ENCODE data around the gene SCLT1. TPM values are rescaled to one million over a fixed set of nuclear protein-coding genes. Genes with fewer than 3 reads are reported as not detected.

The SCLT1 gene
- total RNA-seq, 1 experiment from 2014 or later: 11.3 TPM

DNA sequence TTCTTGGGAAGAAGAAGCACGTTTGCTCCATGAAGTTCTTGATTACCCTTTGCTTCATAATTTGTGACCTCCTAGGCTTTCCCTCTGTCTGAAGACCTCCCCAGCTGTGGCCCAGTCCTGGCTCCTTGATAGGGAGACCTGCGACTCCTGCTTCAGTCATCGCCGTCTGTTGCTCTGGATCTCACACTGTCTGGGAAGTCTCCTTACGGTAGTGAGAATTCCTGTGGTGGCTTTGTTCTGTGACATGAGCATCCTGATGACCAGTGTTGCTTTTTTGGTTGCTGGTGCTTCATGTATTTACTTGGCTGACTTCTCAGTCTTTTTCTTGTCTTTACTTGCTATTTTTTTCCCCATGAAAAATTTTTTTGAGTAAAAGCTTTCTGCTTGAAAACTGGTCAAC, 239.6 kb downstream of the SCLT1 start:
- Mint-ChIP-seq H3K27me3 (ENCODE audit: low read depth) (peaks cover under 1% of the 10 kb centered on the region; the same call in 1 of the 2 replicates), H3K4me3 (no peak overlapping the region), H3K27ac (peak overlapping the region in 2 of 3 experiments; percentile 47 to 93; a peak in 3 of 7 replicates), H3K4me1 (no peaks in the 10 kb centered on the region; a peak in 1 of 4 replicates), H3K9me3 (no peaks in the 10 kb centered on the region), H3K36me3 (ENCODE audit: insufficient read depth in 1 of 3, low read depth in 3 of 3) (peaks cover 82 to 97% (median 96%) of the 10 kb centered on the region in 3 experiments)
- Histone ChIP-seq H3K18ac (ENCODE audit: insufficient read length, low read depth, low read length) (no peak overlapping the region), H3K79me1 (ENCODE audit: insufficient read depth, low read depth, low read length, poor library complexity, severe bottlenecking) (peaks cover 2% of the 10 kb centered on the region), H2BK120ac (ENCODE audit: low read depth, low read length, poor library complexity, severe bottlenecking) (no peak overlapping the region), H3K79me2 (ENCODE audit: insufficient read depth, low read length) (peaks cover 12% of the 10 kb centered on the region; the same call in 1 of the 2 replicates), H3K4me1 (ENCODE audit: insufficient read depth, low read length) (no peaks in the 10 kb centered on the region), H3K56ac (ENCODE audit: insufficient read length, low read depth, low read length) (no peak overlapping the region), H2BK20ac (ENCODE audit: low read depth, low read length, poor library complexity, severe bottlenecking) (no peak overlapping the region), H2BK12ac (ENCODE audit: insufficient read length, low read depth, low read length) (no peak overlapping the region), H3K23ac (ENCODE audit: insufficient read length, low read depth, low read length) (no peak overlapping the region), H3K23me2 (ENCODE audit: insufficient read length, low read depth, low read length, poor library complexity, severe bottlenecking) (no peaks in the 10 kb centered on the region), H4K20me1 (ENCODE audit: control insufficient read depth, insufficient read depth, insufficient read length) (peaks cover 2% of the 10 kb centered on the region), H3K4ac (ENCODE audit: low read depth, low read length) (no peak overlapping the region), H3K27me3 (ENCODE audit: insufficient read depth, low read length) (no peaks in the 10 kb centered on the region), H4K5ac (ENCODE audit: insufficient read length, low read depth, low read length) (no peak overlapping the region), H3K14ac (ENCODE audit: insufficient read depth, low read length) (no peak overlapping the region), H4K8ac (replicated peaks; ENCODE audit: insufficient read length, low read depth, low read length) (no peak overlapping the region), H4K91ac (ENCODE audit: insufficient read length, low read depth, low read length) (no peak overlapping the region), H2BK15ac (ENCODE audit: low read depth, low read length) (no peak overlapping the region), H2AFZ (ENCODE audit: low read length) (no peak overlapping the region), H3K27ac (ENCODE audit: insufficient read length, low read depth, low read length) (no peak overlapping the region), H3K9ac (ENCODE audit: extremely low read depth, insufficient read length, low read length) (no peak overlapping the region), H3T11ph (ENCODE audit: low read length) (no peak overlapping the region), H3K9me3 (ENCODE audit: control insufficient read depth, low read depth, low read length) (no peaks in the 10 kb centered on the region), H2AK5ac (ENCODE audit: insufficient read length, low read length) (no peak overlapping the region), H3K4me2 (ENCODE audit: insufficient read depth, insufficient read length, low read length) (no peak overlapping the region), H2BK5ac (ENCODE audit: insufficient read length, low read length) (no peak overlapping the region)
- no peak for DNase-seq
- TF ChIP-seq, protein P1, sequence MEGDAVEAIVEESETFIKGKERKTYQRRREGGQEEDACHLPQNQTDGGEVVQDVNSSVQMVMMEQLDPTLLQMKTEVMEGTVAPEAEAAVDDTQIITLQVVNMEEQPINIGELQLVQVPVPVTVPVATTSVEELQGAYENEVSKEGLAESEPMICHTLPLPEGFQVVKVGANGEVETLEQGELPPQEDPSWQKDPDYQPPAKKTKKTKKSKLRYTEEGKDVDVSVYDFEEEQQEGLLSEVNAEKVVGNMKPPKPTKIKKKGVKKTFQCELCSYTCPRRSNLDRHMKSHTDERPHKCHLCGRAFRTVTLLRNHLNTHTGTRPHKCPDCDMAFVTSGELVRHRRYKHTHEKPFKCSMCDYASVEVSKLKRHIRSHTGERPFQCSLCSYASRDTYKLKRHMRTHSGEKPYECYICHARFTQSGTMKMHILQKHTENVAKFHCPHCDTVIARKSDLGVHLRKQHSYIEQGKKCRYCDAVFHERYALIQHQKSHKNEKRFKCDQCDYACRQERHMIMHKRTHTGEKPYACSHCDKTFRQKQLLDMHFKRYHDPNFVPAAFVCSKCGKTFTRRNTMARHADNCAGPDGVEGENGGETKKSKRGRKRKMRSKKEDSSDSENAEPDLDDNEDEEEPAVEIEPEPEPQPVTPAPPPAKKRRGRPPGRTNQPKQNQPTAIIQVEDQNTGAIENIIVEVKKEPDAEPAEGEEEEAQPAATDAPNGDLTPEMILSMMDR (conservative IDR thresholded peaks at IDR 0.05): no peak
- no CpG with 5 or more reads among the region's 5 CpGs for WGBS (ENCODE audit: extremely low coverage, insufficient read length, low lambda C conversion rate)
